PC-3 (cell line): ENCODE results near the gene CSNK1G2. TPM values are rescaled to one million over a fixed set of nuclear protein-coding genes. Genes with fewer than 3 reads are reported as not detected.
"Not testable (repeated sequence)": the region's sequence is repeated elsewhere in the genome, so short reads cannot be mapped to it uniquely, and the experiment has no call there.

Experiments
- ATAC-seq: fragments of 200-7000 bp; cut with Tn5 transposase; 2 replicates; pipeline ENCODE4 v1.9.1; 2020; ENCODE audit warnings: mild to moderate bottlenecking, moderate library complexity
- BruUV-seq: library from RNA; stranded (reverse); fragments of 400-500 nt; replicated peaks from 2 replicates; lab custom pipeline; 2021; lab: Mats Ljungman, UMichigan
- CTCF ChIA-PET: fragments of 300-600 bp; sonication (Branson Sonifier 250); formaldehyde crosslinking; loops from one replicate; lab custom pipeline; 2022; ENCODE audit warnings: antibody characterized with exemption; lab: Charles Lee
- POLR2A ChIA-PET: fragments of 300-600 bp; sonication (Branson Sonifier 250); formaldehyde crosslinking; loops from one replicate; lab custom pipeline; 2022; ENCODE audit warnings: antibody characterized with exemption; ENCODE audit not compliant: unreplicated experiment; lab: Charles Lee
- DNase-seq: peaks from one replicate; pipeline ENCODE4 v3.0.0-alpha.2; 2015
- H2AFZ ChIP-seq: fragments of 300-600 bp; sonication (generic); 2 replicates; pipeline ENCODE4 v1.6.0; 2016; ENCODE audit warnings: antibody characterized with exemption, low read length
- H3F3A ChIP-seq: fragments of 300-600 bp; sonication (generic); one replicate; pipeline ENCODE4 v1.6.0; 2017; ENCODE audit warnings: antibody characterized with exemption, low read length, control low read depth, mild to moderate bottlenecking; ENCODE audit not compliant: unreplicated experiment
- H3K27ac ChIP-seq: fragments of 300-600 bp; sonication (generic); 2 replicates; pipeline ENCODE4 v1.5.1; 2016; ENCODE audit warnings: mild to moderate bottlenecking, low read length
- H3K27me3 ChIP-seq: fragments of 300-600 bp; sonication (generic); 2 replicates; pipeline ENCODE4 v1.6.1; 2016; ENCODE audit warnings: low read length, mixed read lengths
- H3K36me3 ChIP-seq: fragments of 300-600 bp; sonication (generic); 2 replicates; pipeline ENCODE4 v1.6.1; 2016; ENCODE audit warnings: low read depth, mixed run types, low read length, mixed read lengths
- H3K4me1 ChIP-seq: fragments of 300-600 bp; sonication (generic); 2 replicates; pipeline ENCODE4 v1.5.1; 2016; ENCODE audit warnings: low read length; ENCODE audit not compliant: insufficient read depth
- H3K4me2 ChIP-seq: fragments of 300-600 bp; sonication (generic); 2 replicates; pipeline ENCODE4 v1.6.0; 2016; ENCODE audit warnings: low read length
- H3K4me3 ChIP-seq: fragments of 300-600 bp; sonication (generic); 2 replicates; pipeline ENCODE4 v1.5.1; 2016; ENCODE audit warnings: mild to moderate bottlenecking, low read length, mixed read lengths
- H3K79me2 ChIP-seq: fragments of 300-600 bp; sonication (generic); 2 replicates; pipeline ENCODE4 v1.6.1; 2017; ENCODE audit warnings: low read length, mixed read lengths
- H3K9ac ChIP-seq: fragments of 300-600 bp; sonication (generic); 2 replicates; pipeline ENCODE4 v1.6.0; 2016; ENCODE audit warnings: mild to moderate bottlenecking, low read length
- H3K9me2 ChIP-seq: fragments of 300-600 bp; sonication (generic); replicated peaks from 2 replicates; pipeline ENCODE4 v1.6.1; 2016; ENCODE audit warnings: mixed run types, low read length, mixed read lengths
- H3K9me3 ChIP-seq: fragments of 300-600 bp; sonication (generic); 2 replicates; pipeline ENCODE4 v1.6.1; 2016; ENCODE audit warnings: low read length, mixed read lengths
- H4K20me1 ChIP-seq: fragments of 300-600 bp; sonication (generic); 2 replicates; pipeline ENCODE4 v1.6.1; 2016; ENCODE audit warnings: low read length, mixed read lengths
- CTCF ChIP-seq: fragments of 300-600 bp; sonication (generic); conservative IDR thresholded peaks from 2 replicates; pipeline ENCODE4 v1.5.1; 2017; ENCODE audit warnings: antibody characterized with exemption, low read depth, mild to moderate bottlenecking, low read length
- EZH2 ChIP-seq: fragments of 300-600 bp; sonication (generic); IDR thresholded peaks from one replicate; pipeline ENCODE4 v1.6.1; 2017; ENCODE audit warnings: antibody characterized with exemption, mild to moderate bottlenecking, low read length; ENCODE audit not compliant: unreplicated experiment
- EZH2phosphoT487 ChIP-seq: fragments of 300-600 bp; sonication (generic); IDR thresholded peaks from 2 replicates; pipeline ENCODE4 v1.6.1; 2018; ENCODE audit warnings: mild to moderate bottlenecking, antibody characterized with exemption, low read length, borderline replicate concordance
- intact Hi-C: fragments of 100-400 bp; cut with micrococcal nuclease; formaldehyde crosslinking; loops from 2 replicates; pipeline ENCODE4 v1.9.0; 2023
- total RNA-seq: library from RNA; depleted of rRNA; stranded (reverse); fragments of >200 nt; gene quantifications from 2 replicates; pipeline ENCODE4 v1.2.3, GENCODE V29; 2014

Gene CSNK1G2
- total RNA-seq, 1 experiment from 2014 or later, result 83.6 TPM

- Histone ChIP-seq H3K27ac (no peak overlapping the region), H3K79me2 (no peaks in the 10 kb centered on the region), H3K27me3 (no peaks in the 10 kb centered on the region), H3K36me3 (peaks cover 5% of the 10 kb centered on the region), H3F3A (no peaks in the 10 kb centered on the region), H3K9me2 (no peaks in the 10 kb centered on the region), H2AFZ (no peak overlapping the region), H3K4me3 (no peak overlapping the region), H3K4me1 (no peaks in the 10 kb centered on the region), H3K4me2 (no peak overlapping the region), H4K20me1 (no peaks in the 10 kb centered on the region), H3K9me3 (no peaks in the 10 kb centered on the region), H3K9ac (no peak overlapping the region)
- ChIA-PET CTCF (no interaction called here), POLR2A (no interaction called here)
- intact Hi-C loops, result no loop called here
- TF ChIP-seq CTCF (no peak), EZH2 (no peak), EZH2phosphoT487 (no peak)
- no peak for DNase-seq
- no peak for ATAC-seq
- TSS peak; percentile 60 for BruUV-seq
These were observed 45.6 kb downstream of the CSNK1G2 start for GRCh38 chr19:1986357-1987162.

- Histone ChIP-seq H3K4me2 (no peak overlapping the region), H3K79me2 (no peaks in the 10 kb centered on the region), H3K4me3 (no peak overlapping the region), H3F3A (no peaks in the 10 kb centered on the region), H4K20me1 (no peaks in the 10 kb centered on the region), H3K36me3 (peaks cover 5% of the 10 kb centered on the region), H3K27me3 (no peaks in the 10 kb centered on the region), H3K9me3 (no peaks in the 10 kb centered on the region), H2AFZ (no peak overlapping the region), H3K9me2 (no peaks in the 10 kb centered on the region), H3K4me1 (no peaks in the 10 kb centered on the region), H3K27ac (no peak overlapping the region), H3K9ac (no peak overlapping the region)
- POLR2A ChIA-PET, result no interaction called here
- BruUV-seq, result no TSS peak
- no peak for DNase-seq
- intact Hi-C loops, result no loop called here
- no peak for TF ChIP-seq CTCF
- TF ChIP-seq EZH2, result no peak
- TF ChIP-seq EZH2phosphoT487, result no peak
- no peak for ATAC-seq
- CTCF ChIA-PET, result no interaction called here
These were observed 46.5 kb downstream of the CSNK1G2 start for GRCh38 chr19:1987197-1988187.

- H3K9me2 ChIP-seq, H3K4me1 ChIP-seq, H3K9me3 ChIP-seq, H3K4me3 ChIP-seq, H4K20me1 ChIP-seq, H3K27ac ChIP-seq, DNase-seq, H3F3A ChIP-seq, H3K36me3 ChIP-seq, H3K9ac ChIP-seq, POLR2A ChIA-PET, H3K27me3 ChIP-seq, CTCF ChIA-PET, ATAC-seq, H2AFZ ChIP-seq, intact Hi-C loops, BruUV-seq, H3K79me2 ChIP-seq, H3K4me2 ChIP-seq: not testable (repeated sequence)
These were observed 47.5 kb downstream of the CSNK1G2 start for GRCh38 chr19:1988464-1988863.
